ENCODE results near the gene NTF4.
"Not testable (repeated sequence)": the region's sequence is repeated elsewhere in the genome, so short reads cannot be mapped to it uniquely, and the experiment has no call there.

Gene NTF4

DNA sequence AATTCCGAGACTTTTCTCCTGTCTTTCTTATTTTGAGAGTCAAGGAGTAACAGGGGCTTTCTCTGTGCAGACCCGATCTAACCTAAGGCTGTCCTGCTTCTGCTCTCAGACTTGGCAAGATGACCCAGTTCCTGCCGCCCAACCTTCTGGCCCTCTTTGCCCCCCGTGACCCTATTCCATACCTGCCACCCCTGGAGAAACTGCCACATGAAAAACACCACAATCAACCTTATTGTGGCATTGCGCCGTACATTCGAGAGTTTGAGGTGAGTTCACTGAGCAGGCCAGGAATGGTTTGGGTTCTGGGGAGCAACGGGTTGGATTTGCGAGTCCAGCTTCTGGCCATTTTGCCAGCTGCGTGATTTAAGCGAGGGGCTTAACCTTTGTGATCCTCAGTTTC, 21.7 kb upstream of the NTF4 start:
- no peak for DNase-seq

DNA sequence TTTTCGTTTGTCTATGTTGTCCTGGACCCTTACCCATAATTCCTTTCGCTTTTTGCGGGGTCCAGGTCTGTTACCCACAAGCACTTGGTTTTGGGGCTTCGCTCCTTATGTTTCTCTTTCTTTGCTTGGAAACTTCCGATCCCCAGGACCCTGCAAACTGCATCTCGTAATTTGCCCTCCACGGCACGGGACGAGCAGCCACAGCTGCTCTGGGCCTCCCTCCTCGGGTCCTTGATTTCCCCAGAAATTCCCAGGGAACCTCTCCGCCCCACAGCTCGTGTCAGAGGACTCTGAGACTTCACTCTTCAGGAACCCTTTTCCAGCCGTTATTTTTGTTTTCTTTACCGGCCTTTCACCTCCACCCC, 21.2 kb upstream of the NTF4 start:
- peak; percentile 24 for DNase-seq

DNA sequence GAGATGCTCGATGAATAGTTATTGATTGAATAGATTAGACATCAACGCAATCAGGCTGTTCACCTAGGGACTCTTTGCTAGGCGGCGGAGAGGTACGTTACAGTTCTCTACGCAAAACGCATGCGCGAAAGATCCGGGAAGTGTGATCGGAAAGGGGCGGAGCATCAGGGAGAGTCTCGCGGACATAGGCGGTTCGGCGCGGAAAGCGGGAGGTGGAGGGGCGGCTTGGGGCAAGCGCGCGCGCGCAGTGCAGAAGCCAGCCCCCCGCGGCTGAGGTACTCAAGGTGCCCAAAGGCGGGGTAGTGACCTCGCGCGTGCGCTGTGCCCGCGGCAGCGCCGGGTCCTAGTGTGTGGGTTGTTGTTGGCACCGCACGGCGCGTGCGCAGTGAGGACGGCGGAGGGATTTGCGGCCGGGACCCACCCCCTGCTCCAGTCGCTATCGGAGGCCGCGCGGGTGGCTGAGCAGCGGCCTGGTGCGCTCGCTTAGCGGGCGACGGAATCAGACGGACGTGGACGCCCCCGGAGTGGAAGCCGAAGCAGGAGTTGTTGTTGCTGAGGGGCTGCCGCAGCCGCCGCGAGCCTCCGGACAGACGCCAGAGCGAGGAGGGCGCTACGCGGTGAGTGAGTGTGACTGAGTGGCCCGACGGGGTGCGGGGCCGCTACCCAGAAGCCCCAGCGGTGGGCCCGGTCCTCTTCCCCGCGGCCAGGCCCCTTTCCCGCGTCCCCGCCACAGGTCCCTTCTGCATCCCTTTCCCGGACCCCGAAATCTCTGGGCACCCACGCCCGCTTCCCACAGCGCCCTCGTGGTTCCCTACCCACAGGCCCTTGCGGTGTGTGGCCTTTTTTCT, 20.6 kb upstream of the NTF4 start, which contains the start of gene SNRNP70:
TSS of gene SNRNP70 (plus strand) at position 432 of the 848 bp plus-strand sequence. CDS start 964 bp downstream, outside the sequence.
- peak; percentile 97 for DNase-seq

DNA sequence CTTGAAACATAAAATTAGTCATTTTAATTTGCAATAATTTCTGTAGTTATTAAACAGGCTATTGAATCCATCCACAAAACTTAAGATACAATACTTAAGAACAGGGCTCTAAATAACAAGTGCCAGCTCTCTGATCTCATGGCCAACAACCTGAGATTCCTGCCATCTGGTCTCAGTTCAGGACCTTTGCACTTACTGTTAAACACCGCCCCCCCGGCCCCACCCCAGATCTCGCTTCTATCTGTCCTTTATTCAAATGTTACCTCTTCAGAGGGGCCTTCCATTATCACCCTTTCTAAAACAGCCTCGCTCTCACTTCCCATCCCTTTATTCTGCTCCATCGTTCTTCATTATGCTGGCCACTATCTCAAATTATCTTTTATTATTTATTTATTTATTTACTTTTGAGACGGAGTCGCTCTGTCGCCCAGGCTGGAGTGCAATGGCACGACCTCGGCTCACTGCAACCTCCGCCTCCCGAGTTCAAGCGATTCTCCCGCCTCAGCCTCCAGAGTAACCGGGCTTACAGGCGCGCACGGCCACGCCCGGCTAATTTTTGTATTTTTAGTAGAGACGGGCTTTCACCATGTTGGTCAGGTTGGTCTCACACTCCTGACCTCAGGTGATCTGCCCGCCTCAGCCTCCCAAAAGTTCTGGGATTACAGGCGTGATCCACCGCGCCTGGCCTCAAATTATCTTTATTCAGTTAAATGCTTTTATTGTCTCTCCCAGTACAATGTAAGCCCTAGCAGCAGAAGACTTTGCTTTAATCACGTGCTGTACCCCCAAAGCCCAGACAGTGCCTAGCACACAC, 19.8 kb upstream of the NTF4 start:
- no peak for DNase-seq

DNA sequence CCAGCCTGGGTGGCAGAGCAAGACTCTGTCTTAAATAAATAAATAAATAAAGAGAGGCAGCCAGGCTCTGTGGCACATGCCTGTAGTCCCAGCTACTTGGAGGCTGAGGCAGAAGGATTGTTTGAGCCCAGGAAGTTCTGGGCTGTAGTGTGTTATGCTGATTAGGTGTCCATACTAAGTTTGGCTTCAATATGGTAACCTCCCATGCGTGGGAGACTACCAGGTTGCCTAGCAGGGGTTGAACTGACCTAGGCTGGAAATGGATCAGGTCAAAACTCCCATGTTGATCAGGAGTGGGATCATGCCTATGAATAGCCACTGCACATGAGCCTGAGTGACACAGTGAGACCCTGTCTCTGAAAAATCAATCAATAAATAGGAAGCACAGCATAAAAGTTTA, 16.7 kb upstream of the NTF4 start:
- DNase-seq: no peak

DNA sequence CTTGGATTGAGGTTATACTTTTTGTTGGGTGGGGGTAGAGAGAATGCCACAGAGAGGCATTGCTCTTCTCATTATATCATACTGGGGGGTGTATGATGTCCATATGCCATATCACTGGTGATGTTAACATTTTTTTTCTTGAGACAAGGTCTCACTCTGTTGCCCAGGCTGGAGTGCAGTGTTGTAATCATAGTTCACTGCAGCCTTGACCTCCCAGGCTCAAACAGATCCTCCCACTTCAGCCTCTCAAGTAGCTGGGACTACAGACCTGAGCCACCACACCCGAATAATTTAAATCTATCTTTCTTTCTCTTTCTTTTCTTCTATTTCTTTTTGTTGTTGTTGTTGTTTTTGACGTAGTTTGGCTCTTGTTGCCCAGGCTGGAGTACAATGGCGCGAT, 15.8 kb upstream of the NTF4 start:
- no peak for DNase-seq

DNA sequence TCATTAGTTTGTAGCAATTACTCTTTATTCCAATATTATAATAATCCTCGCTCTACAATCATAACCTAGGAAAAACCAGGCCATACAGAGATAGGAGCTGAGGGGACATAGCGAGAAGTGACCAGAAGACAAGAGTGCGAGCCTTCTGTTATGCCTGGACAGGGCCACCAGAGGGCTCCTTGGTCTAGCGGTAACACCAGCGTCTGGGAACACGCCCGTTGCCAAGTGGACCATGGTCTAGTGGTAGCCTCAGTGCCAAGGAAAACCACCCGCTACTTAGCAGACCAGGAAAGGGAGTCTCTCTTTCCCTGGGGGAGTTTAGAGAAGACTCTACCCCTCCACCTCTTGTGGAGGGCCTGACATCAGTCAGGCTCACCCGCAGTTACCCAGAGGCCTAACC, 10.3 kb upstream of the NTF4 start:
- DNase-seq: peak; percentile 30

DNA sequence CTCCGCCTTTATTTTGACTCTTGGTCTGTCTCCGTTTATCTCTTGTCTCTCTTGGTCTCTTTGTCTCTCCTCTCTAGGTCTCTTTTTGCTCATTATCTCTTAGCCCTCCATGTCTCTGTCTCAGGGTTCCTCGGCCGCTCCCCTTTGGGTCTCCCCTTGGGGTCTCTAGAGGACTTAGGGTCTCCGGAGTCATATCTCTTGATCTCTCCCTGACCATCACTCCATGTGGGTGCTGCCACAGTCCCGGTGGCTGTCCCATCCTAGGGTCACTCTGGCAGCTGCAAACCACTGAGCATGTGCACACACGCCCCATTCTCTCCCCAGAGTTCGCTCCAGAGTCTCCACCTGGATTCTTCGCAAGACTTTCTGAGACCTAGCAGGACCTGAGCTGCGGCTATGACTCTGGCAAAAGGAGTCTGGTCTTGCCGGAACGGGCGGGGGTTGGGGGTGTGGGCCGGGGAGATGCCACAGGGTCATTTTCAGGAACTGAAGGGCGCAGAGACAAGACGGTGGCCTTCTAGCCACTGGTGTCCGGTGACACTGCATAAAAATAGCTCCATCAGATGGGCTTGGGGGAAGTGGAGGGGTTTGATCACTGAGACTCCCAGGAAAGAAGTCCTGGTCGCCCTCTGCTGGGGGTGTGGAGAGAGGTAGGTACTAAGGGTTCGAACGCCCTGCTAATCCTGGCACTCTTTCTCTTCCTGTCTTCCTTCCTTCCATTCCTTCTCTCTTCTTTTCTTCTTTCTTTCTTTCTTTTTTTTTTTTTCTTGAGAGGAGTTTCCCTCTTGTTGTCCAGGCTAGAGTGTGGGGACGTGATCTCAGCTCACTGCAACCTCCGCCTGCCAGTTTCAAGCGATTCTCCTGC, 9.1 kb upstream of the NTF4 start:
- no peak for DNase-seq

DNA sequence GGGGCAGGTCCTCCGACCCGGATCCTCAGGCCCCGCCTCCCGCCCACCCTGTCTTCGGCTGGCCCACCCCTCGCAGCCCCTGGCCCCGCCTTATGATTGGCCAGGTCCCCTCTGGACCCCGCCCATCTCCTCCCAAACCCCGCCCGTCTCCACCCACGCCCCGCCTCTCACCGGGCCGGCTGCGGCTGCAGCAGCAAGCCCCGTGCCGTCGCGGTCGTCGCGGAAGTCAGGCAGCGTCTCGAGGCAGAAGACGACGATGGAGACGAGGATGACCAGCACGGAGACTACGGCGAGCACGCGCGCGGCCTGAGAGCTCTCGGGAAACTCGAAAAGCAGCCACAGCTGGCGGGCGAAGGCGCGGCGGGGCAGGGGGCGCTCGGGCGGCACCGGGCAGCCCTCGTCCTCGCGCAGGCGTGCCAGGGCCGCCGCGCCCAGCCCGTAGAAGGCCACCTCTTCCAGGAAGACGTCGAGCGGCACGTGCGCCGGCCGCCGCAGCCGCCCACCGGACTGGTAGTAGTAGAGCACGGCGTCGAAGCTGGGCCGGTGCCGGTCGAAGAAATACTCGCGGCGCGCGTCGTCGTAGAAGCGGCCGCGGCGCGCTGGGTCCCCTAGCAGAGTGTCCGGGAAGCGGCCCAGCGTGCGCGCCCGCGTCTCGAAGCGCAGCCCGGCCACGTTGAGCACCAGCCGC, 7.4 kb upstream of the NTF4 start:
- no peak for DNase-seq

DNA sequence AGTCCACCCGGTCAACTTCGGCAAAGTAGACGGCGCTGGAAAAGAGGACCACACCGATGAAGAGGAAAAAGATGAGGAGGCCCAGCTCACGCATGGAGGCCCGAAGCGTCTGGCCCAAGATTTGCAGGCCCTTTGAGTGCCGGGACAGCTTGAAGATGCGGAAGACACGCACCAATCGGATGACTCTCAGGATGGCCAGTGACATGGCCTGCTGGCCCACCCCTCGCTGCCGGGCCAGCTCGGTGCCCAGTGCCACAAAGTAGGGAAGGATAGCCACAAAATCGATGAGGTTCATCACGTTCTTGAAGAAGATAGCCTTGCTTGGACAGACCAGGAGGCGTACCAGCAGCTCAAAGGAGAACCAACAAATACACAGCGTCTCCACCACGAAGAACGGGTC, 5.8 kb upstream of the NTF4 start:
- no peak for DNase-seq

DNA sequence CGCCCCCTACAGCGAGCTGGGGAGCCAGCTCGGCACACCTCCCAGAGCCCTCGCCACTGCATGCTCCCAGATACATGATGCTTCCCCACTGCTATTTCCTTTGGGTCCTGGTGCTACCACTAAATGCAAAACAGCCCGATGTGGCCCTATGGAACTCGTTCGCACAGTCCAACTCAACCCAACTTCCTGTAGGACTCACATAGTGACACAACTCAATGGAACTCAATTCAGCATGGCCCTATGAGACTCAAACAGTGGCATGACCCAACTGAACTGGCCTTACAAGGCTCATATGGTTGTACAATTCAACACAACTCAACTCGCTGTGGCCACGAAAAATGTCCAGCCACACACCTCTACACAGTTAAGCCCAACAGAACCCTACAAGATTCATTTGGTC, 4.4 kb upstream of the NTF4 start:
- DNase-seq: no peak

DNA sequence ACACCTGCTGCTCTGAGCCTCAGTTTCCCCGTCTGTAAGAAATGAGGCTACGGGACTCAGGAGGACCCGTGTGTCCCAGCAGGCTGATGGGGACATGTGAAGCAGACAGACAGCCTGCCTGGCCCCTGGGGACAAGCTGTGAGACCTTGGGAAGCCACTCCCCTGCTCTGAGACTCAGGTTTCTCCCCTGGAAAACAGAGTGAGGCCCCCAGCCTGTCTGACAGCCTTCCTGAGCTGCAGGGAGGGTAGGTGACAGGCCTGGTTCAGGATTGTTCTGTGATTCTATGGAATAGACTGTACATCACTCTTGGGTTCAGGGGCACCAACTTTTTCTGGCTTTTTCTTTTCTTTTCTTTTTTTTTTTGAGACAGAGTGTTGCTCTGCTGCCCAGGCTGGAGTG, 2.9 kb upstream of the NTF4 start:
- no peak for DNase-seq

DNA sequence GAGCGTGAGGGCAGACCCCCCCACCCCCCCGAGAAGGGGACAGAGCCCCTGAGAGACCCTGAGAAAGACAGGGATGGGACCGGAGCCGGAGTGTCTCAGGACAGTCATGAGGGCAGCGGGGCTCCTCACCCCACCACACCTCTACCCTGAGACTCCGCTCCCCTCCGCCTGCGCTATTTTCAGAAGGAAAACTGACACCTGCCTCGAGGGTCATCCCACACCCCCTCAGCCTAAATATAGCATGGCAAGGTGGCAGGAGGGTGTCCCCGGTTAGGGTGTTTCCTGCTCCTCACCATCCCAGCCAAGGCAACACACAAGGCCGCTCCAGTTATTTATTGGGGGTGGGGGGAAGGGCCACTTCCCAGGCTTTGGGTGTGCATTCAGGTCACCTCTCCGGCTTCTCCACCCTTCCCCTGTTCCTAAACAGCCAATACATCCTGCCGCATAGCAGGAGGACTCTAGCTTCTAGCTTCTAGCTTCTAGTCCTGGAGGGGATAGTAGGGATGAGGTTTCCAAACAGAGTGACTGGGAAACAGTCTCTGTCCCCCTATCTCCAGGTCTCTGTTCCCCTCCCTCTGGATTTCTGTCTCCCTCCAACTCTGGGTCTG, 1.4 kb upstream of the NTF4 start:
- no peak for DNase-seq

DNA sequence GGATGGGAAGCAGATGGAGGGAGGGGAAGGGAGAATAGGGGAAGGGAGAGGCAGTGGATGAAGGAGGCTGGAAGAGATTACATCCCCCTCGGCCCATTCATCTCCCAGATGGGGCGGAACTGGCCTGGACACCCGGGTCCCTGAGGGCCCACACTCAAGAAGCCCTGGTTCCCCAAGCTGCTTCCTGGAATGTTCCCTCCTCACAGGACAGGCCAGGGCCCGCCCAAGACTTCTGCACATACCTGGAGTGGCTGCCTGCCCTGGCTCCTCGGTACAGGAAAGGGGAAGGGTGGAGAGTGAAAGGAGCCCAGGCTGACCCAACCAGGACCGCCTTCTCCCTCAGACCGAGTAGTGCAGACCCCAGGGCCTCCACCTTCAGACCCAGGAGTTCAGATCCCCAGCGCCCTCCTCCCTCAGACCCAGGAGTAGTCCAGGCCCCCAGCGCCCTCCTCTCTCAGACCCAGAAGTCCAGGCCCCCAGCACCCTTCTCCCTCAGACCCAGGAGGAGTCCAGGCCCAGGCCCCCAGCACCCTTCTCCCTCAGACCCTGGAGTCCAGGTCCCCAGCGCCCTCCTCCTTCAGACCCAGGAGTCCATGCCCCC, 489 bp downstream of the NTF4 start:
- DNase-seq: no peak

DNA sequence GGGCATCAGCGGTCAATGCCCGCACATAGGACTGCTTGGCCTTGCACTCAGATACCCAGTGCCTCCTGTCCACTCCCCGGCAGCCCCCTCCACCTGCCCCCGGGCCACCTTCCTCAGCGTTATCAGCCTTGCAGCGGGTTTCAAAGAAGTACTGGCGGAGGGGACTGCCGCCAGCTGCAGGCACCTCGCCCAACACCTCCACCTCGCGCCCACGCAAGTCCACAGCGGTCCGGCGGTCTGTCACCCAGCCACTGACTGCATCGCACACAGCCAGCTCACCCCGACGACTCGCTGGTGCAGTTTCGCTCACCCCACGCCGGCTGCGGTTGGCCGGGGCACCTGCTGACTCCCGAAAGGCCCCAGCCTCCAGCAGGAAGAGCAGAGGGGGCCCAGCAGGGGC, 3.2 kb downstream of the NTF4 start:
- DNase-seq: no peak

DNA sequence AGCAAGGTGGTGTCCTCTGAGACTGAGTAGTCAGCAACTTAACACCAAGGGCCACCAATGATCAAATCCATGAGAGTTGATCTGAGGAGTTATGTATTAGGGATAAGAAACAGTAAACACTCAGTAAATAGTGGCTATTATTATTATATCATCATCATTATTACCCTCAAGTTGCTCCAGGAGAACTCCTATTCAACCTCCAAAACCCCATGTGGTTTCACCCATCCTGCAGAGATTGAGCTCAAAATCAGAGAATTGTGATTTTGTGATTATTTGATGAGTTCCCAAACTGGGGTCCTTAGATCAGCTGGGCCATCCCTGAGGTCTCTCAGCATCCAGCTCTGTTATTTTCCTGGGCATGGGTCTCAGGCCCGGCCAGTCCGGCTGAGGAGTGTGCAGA, 3.6 kb downstream of the NTF4 start:
- DNase-seq: no peak

DNA sequence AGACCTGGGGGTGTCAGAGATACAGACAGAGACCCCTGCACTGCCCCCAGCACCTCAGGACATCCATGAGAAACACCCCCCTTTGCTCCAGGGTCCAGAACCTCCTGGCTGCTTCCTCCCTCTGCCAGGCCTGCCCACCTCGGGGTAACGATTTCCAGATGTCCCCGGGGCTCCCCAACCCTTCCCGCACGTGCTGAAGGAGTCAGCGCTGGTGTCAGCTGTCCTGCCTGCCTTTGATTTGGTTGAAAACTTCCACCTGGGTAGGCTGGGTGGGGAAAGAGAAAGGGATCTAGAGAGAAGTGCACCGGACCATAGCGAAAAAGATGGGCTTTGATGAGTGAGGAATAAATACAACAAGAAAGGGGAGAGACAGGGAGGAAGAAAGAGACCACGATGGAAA, 5.6 kb downstream of the NTF4 start:
- no peak for DNase-seq

DNA sequence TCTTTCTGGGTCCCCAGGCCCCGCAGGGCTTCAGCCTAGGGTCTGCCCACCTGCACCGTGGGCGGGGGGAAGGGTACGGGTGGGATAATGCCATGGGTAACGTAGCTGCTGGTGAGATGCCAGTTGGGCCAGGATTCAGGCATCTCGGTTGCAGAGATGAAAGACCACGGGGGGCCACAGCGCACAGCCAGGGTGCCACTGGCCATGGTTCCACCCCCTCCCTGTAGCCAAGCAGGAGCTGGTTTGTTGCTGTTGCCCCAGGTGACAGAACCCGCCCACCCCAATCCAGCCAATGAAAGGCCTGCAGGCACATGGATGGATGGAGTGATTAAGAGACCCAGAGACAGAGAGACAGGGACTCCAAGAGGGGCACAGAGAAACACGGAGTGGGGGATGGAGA, 6.1 kb downstream of the NTF4 start:
- no peak for DNase-seq

DNA sequence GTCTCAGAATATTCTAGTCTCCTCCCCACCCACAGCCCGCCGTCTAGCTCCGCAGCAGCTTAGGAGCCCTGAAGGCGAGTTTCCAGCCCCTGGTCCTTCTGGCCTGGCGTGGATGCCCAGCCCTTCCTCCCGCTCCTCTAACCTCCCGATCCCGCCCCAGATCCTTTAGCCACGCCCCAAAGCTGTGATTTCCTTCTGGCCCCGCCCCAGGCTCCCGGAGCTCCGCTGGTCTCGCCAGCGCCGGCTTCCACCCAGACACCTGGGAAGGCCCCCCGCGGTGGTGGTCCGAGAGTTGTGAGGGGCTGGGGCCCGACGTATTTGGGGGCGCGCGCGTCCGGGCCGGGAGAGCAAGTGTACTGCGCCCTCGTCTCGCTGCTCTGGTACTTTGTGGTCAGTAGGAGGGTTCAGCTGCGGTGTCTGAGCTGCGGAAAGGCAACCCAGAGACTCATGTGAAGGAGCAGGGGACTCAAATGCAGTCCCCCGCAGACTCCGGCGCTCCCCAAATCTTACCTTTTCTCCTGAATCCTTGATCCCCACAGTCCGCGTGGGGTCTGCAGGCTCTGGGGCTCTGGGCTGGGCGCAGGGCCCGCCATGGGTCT, 6.9 kb downstream of the NTF4 start, which contains the start of gene CGB7:
TSS of gene CGB7 (minus strand) at position 114 of the 599 bp plus-strand sequence. CDS start 2,374 bp downstream, outside the sequence.
- DNase-seq: no peak

DNA sequence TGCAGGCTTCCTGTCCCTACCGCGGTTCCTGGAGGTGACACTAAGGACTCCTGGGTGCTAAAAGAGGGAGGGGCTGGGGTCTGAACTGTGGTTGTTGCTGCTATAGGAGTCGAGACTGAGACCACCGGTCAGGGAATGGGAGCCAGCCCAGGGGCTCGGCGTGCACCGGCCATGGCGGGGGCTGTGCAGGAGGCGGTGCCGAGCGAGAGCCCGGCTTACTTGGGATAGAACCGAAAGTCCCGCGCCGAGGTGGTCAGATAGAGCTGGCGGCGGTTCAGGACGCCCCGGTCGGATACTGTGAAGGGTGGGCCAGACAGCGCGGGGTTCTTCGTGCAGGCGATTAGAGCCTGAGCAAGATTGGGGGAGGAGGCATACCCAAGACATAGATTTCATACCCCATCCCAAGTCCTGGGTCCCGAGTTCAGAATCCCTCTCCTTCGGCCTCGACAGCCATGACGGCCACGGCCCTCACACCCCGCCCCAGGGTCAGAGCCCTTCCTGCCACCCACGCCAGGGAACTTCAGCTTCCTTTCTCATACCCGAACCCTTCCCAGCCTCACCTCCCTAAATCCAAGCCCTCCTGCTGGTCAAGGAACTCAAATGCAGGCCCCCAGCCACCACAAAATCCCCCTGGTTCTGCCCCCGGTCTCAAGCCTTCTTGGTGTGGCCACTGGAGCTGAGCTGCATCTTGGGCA, 7.6 kb downstream of the NTF4 start:
- DNase-seq: not testable (repeated sequence)
